ENCODE measurements around the gene NPM3. TPM values are rescaled to one million over a fixed set of nuclear protein-coding genes. Genes with fewer than 3 reads are reported as not detected.

NPM3 gene
- total RNA-seq, 1 donor from 2014 or later, result 64.8 TPM

GRCh38 chr10:101769541-101770180 lies 13.6 kb downstream of the NPM3 start:
- H3K9me3 Mint-ChIP-seq, result no peaks in the 10 kb centered on the region
- peaks cover 91% of the 10 kb centered on the region for H3K27me3 Mint-ChIP-seq (ENCODE audit: low read depth)
- no peak overlapping the region for H3K27ac Mint-ChIP-seq (ENCODE audit: unreplicated experiment)
- H3K4me3 Mint-ChIP-seq, result no peak overlapping the region
- no peak for TF ChIP-seq CTCF (conservative IDR thresholded peaks at IDR 0.05)
- no peak for DNase-seq (ENCODE audit: low read depth, low spot score)
- H3K4me1 Mint-ChIP-seq, result no peaks in the 10 kb centered on the region
- no peaks in the 10 kb centered on the region for H3K36me3 Mint-ChIP-seq (ENCODE audit: low read depth)

- TF ChIP-seq CTCF (conservative IDR thresholded peaks at IDR 0.05), result no peak
- no peaks in the 10 kb centered on the region for H3K9me3 Mint-ChIP-seq
- no peak overlapping the region for H3K27ac Mint-ChIP-seq (ENCODE audit: unreplicated experiment)
- peaks cover 89% of the 10 kb centered on the region for H3K27me3 Mint-ChIP-seq (ENCODE audit: low read depth)
- H3K4me3 Mint-ChIP-seq, result no peak overlapping the region
- no peaks in the 10 kb centered on the region for H3K4me1 Mint-ChIP-seq
- no peak for DNase-seq (ENCODE audit: low read depth, low spot score)
- H3K36me3 Mint-ChIP-seq (ENCODE audit: low read depth), result no peaks in the 10 kb centered on the region
Observed at GRCh38 chr10:101768791-101769170, 14.5 kb downstream of the NPM3 start.

- Mint-ChIP-seq H3K27me3 (ENCODE audit: low read depth) (peaks cover 86% of the 10 kb centered on the region), H3K36me3 (ENCODE audit: low read depth) (no peaks in the 10 kb centered on the region), H3K4me1 (no peaks in the 10 kb centered on the region), H3K4me3 (no peak overlapping the region), H3K9me3 (no peaks in the 10 kb centered on the region), H3K27ac (ENCODE audit: unreplicated experiment) (no peak overlapping the region)
- no peak for DNase-seq (ENCODE audit: low read depth, low spot score)
- TF ChIP-seq CTCF (conservative IDR thresholded peaks at IDR 0.05), result no peak
Observed at GRCh38 chr10:101767966-101768790, 15.1 kb downstream of the NPM3 start.

GRCh38 chr10:101767600-101767945 lies 15.7 kb downstream of the NPM3 start:
- TF ChIP-seq CTCF (conservative IDR thresholded peaks at IDR 0.05), result no peak
- Mint-ChIP-seq H3K4me1 (no peaks in the 10 kb centered on the region), H3K9me3 (no peaks in the 10 kb centered on the region), H3K4me3 (no peak overlapping the region), H3K27me3 (ENCODE audit: low read depth) (peaks cover 85% of the 10 kb centered on the region), H3K27ac (ENCODE audit: unreplicated experiment) (no peak overlapping the region), H3K36me3 (ENCODE audit: low read depth) (no peaks in the 10 kb centered on the region)
- DNase-seq (ENCODE audit: low read depth, low spot score), result no peak

GRCh38 chr10:101766753-101767599 lies 16.3 kb downstream of the NPM3 start:
- peaks cover 84% of the 10 kb centered on the region for H3K27me3 Mint-ChIP-seq (ENCODE audit: low read depth)
- TF ChIP-seq CTCF (conservative IDR thresholded peaks at IDR 0.05), result no peak
- H3K27ac Mint-ChIP-seq (ENCODE audit: unreplicated experiment), result no peak overlapping the region
- H3K4me3 Mint-ChIP-seq, result no peak overlapping the region
- no peaks in the 10 kb centered on the region for H3K36me3 Mint-ChIP-seq (ENCODE audit: low read depth)
- no peak for DNase-seq (ENCODE audit: low read depth, low spot score)
- H3K9me3 Mint-ChIP-seq, result no peaks in the 10 kb centered on the region
- no peaks in the 10 kb centered on the region for H3K4me1 Mint-ChIP-seq

Data from neural crest cell (in vitro differentiated cells).